Omental fat pad (tissue), 4 donors: ENCODE results near the gene AHRR. TPM values are rescaled to one million over a fixed set of nuclear protein-coding genes. Genes with fewer than 3 reads are reported as not detected.
"Not testable (repeated sequence)": the region's sequence is repeated elsewhere in the genome, so short reads cannot be mapped to it uniquely, and the experiment has no call there.

Source experiments
- ATAC-seq: fragments of 150-250 bp; one replicate; pipeline ENCODE4 v1.9.1; 2016; ENCODE audit warnings: mild to moderate bottlenecking, moderate library complexity; ENCODE audit not compliant: low FRiP score
- DNase-seq: peaks from one replicate; pipeline ENCODE4 v3.0.0-alpha.2; 2019; ENCODE audit warnings: low spot score
- total RNA-seq, 4 donors: library from RNA; depleted of rRNA; stranded (reverse); fragments of >200 nt; gene quantifications; one replicate each; pipeline ENCODE4 v1.1.0, GENCODE V29; 2016
- TF ChIP-seq, protein P1 (sequence below), 3 donors: fragments of 450-650 bp; IDR thresholded peaks; one replicate each; pipeline ENCODE4 v1.5.1; 2016 to 2017; ENCODE audit warnings: antibody characterized with exemption in 3 of 3, mild to moderate bottlenecking in 3 of 3, moderate library complexity in 2 of 3

The AHRR gene
- 1 to 10 TPM in 2 of 4 donors, under 1 TPM in 2; 0.25 to 2.2 (median 1.6) TPM for total RNA-seq

DNA sequence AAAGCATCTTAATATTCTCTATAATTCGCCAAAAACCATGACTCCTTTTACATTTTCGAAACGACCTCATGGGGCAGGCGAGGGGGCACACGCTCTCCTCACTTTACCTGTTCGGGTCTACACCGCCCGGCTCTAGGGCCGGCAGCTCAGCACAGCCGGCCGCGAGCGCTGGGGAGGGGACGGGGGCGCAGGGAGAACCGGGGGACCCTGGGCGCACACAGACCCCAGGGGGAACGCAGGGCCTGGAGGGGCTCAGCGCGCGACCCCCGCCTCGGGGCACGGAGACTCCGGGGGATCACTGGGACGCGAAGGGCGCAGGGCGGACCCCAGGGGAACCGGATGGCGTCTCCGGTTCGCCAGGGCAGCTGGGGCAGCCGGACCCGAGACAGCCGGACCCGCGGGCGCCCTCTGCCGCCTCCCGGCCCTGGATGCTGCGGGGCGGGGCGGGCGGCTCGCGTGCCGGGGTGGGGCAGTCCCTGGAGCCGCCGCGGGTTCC, at the start of gene AHRR:
Gene AHRR (plus strand): TSS at position 485 of the 496 bp plus-strand sequence. CDS start 22,189 bp downstream, outside the sequence.
- TF ChIP-seq, protein P1, sequence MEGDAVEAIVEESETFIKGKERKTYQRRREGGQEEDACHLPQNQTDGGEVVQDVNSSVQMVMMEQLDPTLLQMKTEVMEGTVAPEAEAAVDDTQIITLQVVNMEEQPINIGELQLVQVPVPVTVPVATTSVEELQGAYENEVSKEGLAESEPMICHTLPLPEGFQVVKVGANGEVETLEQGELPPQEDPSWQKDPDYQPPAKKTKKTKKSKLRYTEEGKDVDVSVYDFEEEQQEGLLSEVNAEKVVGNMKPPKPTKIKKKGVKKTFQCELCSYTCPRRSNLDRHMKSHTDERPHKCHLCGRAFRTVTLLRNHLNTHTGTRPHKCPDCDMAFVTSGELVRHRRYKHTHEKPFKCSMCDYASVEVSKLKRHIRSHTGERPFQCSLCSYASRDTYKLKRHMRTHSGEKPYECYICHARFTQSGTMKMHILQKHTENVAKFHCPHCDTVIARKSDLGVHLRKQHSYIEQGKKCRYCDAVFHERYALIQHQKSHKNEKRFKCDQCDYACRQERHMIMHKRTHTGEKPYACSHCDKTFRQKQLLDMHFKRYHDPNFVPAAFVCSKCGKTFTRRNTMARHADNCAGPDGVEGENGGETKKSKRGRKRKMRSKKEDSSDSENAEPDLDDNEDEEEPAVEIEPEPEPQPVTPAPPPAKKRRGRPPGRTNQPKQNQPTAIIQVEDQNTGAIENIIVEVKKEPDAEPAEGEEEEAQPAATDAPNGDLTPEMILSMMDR (IDR thresholded peaks at IDR 0.05), result no peak
- ATAC-seq (peak; percentile 83), DNase-seq (no peak)

DNA sequence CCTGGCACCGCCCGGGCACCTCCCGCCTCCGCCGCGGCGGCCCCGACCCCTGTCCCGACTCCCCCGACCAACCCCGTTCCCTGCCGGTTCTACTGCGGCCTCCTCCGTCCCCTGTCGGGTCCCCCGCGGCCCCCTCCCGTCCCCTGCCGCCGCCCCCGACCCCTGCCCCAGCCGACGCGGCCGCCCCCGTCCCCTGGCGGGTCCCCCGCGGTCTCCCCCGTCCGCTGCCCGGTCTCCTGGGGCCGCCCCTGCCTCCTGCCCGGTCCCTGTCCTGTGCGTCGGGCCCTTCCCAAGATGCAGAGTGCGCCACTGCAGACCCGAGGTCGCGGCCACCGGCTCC, 49.7 kb upstream of the AHRR start:
- not testable (repeated sequence) for ATAC-seq, DNase-seq

DNA sequence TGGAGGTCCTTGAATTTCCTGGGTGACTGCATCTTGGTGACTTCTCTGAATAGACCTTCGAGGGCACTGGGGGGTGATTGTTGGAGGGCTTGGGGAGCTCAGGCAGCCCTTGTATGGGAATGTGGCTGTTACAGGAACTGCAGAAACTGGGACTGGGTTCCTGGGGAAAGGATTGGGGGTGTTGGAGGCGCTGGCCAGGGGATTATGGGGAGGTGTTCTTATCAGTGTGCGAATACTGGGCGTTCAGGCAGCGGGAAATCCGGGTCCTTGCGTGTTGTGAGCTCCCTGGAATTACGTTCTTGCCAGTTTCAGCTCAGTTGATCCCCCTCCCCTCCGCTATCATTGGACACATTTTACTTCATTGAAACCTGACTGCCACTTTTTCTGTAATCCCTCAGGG, 48.4 kb upstream of the AHRR start:
- not testable (repeated sequence) for DNase-seq, ATAC-seq

DNA sequence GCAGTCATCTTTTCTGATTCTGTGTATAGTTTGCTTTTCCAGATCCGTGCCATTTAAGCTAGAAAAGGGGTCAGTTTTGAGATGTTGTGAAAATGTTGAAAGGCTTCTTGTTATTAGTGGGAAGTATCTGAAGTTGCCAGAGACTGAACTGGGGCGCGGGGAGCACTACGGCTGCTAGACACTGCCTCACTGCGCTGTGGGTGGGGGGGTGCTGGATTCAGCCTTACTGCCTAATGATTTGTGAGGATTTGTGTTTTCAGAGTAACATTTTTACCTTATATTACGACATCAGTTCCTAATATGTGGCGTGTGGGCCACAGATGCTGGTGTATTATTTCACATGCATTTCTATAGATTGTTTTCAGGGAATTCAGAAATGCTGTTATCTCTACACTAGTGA, 48.0 kb upstream of the AHRR start:
- DNase-seq, ATAC-seq: not testable (repeated sequence)

DNA sequence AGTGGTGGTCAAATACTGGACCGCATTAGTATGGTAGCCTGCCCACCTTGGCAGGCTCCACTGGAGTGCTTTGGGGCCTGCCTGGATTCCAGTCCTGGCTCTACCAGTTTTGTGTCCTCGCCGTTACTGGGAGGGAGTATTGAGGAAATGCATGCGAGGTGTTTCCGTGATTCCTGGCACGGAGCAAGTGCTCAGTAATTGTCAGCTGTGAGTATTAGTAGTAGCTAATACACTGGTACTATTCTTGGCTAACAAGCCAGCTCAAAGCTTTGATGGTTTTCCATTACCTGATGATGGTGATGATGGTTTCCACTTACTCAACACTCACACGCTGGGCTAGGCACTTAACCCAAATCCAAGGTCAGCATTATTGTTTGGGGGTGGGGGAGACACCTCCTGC, 47.2 kb upstream of the AHRR start:
- not testable (repeated sequence) for ATAC-seq

DNA sequence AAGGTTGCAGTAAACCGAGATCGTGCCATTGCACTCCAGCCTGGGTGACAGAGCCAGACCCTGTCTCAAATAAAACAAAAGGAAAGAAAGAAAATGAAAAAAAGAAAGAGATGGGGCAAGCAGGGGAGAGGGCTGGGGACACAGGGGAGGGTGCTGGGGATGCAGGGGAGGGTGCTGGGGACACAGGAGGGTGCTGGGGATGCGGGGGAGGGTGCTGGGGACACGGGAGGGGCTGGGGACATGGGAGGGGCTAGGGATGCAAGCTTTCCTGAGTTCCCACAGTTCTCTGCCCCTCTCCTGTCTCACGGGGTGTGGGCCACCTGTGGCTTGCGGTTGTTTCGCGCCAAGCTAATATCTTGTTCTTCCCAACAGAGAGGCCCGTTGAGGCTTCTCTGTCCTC, 42.9 kb upstream of the AHRR start:
- no peak for ATAC-seq
- no peak for DNase-seq
- TF ChIP-seq, protein P1 (IDR thresholded peaks at IDR 0.05), result no peak

More for the DNA sequence above, 47.2 kb upstream of the AHRR start:
- DNase-seq, result not testable (repeated sequence)

DNA sequence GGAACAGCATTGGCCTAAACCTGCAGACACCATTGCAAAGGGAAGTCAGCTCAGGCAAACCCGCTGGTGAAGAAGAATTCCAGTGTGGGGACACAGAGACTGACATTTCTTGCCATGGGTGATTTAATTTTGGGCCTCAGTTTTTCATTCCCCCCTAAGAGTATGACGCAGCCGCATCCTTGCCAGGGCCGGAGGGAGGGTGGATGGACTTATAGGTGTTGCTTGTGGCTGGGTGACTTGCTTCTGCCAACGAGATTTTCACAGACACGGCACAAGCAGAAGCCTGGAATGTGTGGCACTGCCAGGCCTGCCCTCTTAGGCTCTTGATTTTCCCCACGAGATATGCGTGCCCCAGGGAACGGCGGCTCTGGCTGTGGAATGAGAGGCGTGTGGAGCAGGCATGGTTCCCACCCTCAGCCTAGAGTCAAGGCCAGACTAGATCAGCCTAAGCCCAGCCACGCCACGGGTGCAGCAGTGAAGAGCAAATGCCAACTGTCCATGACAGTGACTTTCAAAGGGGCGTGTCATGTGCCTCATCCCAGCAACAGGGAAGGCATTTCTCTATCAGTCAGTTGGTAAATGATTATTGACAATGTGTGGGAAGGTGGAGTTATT, 42.4 kb upstream of the AHRR start:
- not testable (repeated sequence) for DNase-seq, ATAC-seq

DNA sequence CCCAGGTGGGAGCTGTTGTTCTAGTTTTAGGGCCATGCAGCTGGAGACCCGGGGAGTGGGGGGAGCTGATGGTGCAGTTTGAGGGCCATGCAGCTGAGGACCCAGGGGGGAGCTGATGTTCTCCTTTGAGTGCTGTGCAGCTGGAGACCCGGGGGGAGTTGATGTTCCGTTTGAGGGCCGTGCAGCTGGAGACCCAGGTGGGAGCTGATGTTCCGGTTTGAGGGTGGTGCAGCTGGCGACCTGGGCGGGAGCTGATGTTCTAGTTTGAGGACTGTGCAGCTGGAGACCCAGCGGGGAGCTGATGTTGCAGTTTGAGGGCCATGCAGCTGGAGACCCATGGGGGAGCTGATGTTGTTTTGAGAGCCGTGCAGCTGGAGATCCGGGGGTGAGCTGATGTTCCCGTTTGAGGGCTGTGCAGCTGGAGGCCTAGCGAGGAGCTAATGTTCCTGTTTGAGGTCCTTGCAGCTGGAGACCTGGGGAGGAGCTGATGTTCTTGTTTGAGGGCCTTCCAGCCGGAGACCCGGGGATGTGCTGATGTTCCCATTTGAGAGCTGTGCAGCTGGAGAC, 35.4 kb upstream of the AHRR start:
- ATAC-seq, result no peak
- DNase-seq, result no peak
- TF ChIP-seq, protein P1 (IDR thresholded peaks at IDR 0.05), result no peak

DNA sequence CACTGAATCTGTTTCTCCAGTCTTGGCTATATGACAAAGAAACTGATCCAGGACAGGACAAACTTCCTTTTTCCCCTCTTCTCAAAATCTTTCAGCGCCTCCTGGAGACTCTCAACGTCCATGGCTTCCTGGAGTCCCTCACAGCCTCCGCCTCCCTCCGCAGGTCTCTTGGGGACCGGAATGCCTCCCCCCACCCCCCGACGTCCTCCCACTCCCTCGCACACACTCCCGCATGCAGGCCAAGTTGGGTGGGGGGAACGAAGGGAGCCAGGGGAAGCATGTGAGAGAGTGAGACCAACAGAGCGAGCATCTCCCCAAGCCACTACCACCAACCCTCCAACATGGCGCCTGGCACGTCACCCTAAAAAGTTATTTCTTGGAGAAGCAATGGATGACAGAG, 31.3 kb upstream of the AHRR start:
- ATAC-seq, DNase-seq: not testable (repeated sequence)

DNA sequence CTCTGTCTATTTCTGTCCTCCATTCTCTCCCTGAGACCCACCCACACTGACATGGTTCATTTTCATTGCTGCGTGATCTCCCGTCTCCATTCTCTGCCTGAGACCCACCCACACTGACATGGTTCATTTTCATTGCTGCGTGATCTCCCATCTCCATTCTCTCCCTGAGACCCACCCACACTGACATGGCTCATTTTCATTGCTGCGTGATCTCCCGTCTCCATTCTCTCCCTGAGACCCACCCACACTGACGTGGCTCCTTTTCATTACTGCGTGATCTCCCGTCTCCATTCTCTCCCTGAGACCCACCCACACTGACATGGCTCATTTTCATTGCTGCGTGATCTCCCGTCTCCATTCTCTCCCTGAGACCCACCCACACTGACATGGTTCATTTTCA, 30.2 kb upstream of the AHRR start:
- not testable (repeated sequence) for ATAC-seq, DNase-seq

DNA sequence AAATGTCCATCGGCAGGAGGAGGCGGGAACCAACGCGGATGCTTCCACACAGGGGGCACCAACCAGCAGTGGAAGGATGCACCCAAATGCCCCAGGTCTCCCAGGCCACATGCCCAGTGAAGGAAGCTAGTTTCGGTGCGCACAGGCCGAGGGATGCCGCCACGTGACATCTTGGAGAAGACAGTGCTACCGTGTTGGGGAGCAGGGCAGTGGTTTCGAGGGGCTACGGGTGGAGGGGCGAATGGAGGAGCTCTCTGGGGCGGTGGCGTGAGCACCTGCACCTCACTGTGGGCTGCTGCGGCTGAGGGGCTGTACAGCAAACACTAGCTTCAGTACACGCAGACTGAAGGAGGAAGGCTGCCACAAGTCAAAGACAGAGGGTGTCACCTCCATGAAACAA, 26.7 kb upstream of the AHRR start:
- ATAC-seq, DNase-seq: not testable (repeated sequence)

DNA sequence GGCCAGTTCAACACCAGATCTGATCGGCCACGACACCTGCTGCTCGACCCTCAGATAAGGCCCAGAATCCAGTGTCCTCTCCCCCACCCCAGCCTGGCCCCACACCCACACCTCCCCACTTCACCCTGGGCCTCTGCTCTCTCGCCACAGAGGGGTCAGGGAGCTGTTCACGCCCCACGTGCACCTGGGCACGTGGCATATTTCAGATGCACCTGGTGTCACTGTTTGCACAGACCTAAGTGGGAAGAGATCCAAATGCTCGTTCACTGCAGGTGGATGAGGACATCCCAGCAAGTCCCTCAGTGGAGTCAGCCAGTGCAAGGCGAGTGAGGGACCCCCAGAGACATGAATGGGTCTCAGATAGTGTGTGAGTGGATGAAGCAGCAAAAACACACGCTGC, 25.3 kb upstream of the AHRR start:
- not testable (repeated sequence) for ATAC-seq, DNase-seq

DNA sequence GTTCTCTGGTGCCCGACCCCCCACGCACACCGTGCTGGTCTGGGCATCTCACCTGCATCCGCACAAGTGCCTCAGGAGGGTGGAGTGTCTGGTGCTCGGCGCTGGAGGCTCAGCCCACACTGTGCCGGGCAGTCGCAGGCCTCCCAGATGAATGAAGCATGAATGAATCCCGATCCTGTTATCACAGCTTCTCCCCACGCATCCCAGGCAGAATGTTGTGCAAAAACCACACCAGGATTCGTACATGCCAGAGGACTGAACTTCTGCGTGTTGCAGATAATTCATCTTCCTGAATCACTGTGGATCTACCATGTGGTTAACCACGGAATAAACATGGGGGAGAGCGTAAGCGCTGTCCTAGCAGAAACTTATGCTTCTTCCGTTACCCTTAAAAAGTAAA, 24.6 kb upstream of the AHRR start:
- DNase-seq, result not testable (repeated sequence)
- ATAC-seq, result peak; percentile 92

DNA sequence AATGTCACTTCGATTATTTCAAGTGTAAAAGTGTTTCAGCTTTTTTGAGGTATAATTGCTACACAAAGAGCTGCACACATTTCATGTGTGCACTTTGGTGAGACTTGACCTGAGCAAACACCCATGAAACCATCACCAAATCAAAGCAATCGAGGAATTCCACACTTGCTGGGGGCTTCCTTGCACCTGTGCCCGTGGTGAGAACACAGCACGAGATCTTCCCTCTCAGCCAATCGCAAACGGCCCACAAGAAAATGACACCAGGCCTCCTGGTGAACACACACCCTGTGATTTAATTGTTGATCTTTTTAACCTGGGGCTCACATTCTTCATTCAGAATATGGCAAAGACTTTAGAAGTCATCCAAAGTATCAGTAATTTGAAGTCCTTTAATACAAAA, 24.1 kb upstream of the AHRR start:
- not testable (repeated sequence) for DNase-seq, ATAC-seq

DNA sequence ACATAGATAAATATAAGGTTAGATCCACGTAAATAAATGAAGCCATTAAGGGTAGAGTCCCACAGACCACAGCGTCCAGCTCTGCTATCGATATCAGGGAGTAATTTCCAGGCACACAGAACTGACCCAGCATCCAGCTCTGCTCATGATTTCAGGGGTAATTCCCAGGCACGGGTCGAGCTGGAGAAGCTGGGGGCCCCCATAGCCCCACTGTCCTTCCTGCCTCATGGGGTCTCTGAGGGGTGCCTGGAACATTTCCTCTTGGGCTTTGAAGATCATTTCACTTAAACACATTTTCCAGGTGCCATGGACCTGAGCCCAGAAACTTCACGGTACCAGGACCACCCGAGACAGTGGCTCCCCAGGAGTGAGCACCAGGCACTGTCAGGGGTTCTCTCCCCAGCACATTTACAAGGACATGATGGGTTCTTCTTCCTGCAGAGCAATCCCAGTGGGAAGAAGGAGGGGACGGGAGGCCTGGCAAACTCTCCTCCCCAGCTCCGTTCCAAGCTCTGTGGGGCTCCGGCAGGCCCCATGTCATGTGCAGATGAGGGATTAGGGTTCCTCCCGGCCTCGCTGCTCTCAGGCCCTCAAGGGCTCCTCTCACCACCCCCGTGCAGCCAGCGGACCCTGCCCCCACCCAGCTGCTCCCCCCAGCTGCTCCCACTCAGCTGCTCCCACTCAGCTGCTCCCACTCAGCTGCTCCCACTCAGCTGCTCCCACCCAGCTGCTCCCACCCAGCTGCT, 23.4 kb upstream of the AHRR start:
- ATAC-seq, DNase-seq: not testable (repeated sequence)
